Activated T-helper 1 cell treated with Interleukin-2 at 50 U/mL for 16 hours (primary cell): ENCODE data around the gene MAP4.
"Not testable (repeated sequence)": the region's sequence is repeated elsewhere in the genome, so short reads cannot be mapped to it uniquely, and the experiment has no call there.

Experiments
- DNase-seq: peaks from one replicate; pipeline ENCODE4 v3.0.0-alpha.2; 2020; ENCODE audit warnings: low read depth

Gene MAP4

DNA sequence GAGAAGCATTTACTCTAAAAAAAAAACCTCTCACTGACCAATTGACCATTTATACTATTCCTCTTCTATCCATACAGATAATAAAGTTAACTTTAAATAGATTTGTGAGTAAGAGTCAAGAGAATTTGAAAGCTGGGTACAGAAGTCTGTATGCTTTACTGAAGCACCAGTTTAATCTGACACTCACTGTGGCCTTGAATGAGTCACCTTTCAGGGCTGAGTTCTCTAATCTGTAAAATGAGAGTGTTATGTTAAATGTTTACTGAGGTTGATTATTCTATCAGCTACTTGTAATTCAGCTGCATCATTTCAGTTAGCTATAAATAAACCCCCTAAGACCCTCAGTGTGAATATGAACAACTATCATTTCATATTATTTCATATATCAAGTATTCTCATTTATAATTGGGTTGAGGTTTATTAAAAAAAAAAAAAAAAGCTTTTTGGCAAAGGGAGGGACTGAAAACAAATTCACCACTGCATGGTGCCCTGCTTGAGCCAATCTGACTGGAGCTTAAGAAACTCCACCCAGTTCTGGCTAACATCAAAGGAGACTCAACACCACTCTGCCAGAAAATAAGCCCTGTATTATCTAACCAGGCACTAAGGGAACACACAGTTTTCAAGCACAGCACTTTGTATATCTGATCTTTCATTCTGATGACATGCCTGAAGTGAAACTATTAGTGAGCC, 2.8 kb downstream of the MAP4 start:
- DNase-seq, result no peak

DNA sequence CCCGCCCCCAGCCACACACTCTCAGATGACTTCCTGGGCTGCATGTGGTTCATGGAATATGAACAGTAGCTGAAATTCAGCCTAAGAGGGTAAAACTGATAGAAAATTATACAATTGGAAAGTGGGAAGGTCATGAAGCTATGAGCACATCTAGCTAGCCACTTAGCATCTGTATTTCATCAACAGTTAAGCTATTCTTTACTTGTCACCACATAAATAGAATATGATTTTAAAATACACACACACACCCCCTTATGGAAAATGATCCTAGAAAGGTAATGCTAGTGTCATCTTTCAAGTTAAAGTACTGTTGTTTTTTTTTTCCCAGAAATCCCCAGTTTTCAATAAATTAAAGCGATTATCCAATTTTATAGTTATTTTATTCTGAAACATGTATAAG, 3.6 kb downstream of the MAP4 start:
- no peak for DNase-seq

DNA sequence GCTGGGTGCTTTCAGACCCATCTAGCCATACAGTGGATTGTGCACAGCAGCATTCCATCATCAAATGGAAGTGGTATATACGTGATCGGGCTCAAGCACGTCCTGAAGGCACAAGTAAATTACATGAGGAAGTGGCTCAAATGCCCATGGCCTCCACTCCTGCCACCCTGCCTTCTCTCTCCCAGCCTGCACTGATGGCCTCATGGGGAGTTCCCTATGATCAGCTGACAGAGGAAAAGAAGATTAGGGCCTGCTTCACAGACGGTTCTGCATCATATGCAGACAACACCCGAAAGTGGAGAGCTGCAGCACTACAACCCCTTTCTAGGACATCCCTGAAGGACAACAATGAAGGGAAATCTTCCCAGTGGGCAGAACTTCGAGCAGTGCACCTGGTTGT, 8.2 kb downstream of the MAP4 start:
- not testable (repeated sequence) for DNase-seq

DNA sequence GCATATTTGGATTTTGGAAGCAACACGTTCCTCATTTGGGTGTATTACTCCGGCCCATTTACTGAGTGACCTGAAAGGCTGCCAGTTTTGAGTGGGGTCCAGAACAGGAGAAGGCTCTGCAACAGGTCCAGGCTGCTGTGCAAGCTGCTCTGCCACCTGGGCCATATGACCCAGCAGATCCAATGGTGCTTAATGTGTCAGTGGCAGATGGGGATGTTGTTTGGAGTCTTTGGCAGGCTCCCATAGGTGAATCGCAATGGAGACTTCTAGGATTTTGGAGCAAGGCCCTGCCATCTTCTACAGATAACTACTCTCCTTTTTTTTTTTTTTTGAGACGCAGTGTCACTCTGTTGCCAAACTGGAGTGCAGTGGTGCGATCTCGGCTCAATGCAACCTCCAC, 8.9 kb downstream of the MAP4 start:
- DNase-seq, result not testable (repeated sequence)

DNA sequence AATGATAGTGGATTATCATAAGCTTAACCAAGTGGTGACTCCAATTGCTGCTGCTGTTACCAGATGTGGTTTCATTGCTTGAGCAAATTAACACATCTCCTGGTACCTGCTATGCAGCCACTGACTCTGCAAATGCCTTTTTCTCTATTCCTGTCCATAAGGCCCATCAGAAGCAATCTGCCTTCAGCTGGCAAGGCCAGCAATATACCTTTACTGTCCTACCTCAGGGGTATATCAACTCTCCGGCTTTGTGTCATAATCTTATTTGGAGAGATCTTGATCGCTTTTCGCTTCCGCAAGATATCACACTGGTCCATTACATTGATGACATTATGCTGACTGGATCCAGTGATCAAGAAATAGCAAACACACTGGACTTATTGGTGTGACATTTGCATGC, 9.4 kb downstream of the MAP4 start:
- DNase-seq, result not testable (repeated sequence)

DNA sequence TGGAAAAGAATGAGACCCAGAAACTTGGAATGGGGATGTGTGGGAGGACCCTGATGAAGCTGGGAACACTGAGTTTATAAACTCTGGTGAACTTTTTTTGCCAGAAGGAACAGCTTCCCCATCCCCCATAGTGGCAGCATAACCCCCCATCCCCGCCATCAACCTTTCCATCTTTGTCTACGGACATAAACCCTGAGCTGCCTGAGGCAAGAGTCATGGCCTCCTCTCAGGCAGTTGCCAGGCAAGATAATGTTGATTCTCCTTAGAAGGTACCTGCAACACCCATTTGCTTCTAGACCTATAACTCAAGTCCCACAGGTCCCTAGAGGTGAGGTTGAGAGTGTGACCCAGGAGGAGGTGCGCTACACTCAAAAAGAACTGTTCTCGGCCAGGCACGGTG, 11.5 kb downstream of the MAP4 start:
- no peak for DNase-seq

DNA sequence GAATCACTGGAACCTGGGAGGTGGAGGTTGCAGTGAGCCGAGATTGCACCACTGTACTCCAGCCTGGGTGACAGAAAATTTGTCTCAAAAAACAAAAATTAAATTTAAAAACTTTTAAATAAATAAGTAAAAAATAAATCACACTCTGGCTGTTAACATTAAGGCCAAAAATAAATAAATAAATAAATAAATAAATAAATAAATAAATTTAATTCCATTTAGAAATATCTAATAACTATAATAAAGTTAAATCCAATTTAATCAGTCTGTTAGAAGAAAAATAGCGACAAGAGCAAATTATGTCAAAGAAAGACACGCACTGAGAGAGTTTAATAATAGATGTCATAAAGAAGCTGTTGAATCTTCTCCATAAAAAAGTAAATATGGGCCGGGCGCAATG, 13.4 kb downstream of the MAP4 start:
- DNase-seq, result no peak

DNA sequence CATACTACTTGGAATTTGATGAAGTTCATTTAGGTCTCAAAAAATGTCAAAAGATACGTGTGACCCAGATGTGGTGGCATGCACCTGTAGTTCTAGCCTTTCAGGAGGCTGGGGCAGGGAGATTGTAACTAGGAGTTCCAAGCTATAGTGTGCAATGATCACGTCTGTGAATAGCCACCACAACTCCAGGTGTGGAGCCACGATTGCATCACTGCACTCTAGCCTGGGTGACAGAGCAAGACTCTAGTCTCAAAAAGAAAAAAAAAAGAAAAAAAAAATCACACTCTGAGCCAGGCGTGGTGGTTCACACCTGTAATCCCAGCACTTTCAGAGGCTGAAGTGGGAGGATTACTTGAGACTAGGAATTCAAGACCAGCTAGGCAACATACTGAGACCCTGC, 14.2 kb downstream of the MAP4 start:
- no peak for DNase-seq

DNA sequence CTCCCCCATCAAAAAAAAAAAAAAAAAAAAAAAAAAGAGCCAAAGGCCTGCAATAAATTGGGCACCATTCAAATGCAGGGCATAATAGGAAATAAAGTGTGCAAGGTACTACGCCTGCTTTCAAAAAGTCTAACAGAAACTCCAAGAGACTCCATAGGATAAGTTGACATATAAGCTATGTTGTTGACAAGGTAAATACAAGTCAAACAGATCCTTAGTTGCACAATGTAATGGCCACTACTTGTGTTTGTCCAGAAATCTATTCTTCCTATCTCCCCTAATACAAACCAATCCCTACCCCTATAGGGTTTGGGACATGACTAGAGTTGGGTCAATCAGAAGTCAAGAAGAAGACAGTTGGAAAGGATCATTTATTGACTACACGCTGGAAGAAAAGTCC, 16.0 kb downstream of the MAP4 start:
- DNase-seq, result no peak

DNA sequence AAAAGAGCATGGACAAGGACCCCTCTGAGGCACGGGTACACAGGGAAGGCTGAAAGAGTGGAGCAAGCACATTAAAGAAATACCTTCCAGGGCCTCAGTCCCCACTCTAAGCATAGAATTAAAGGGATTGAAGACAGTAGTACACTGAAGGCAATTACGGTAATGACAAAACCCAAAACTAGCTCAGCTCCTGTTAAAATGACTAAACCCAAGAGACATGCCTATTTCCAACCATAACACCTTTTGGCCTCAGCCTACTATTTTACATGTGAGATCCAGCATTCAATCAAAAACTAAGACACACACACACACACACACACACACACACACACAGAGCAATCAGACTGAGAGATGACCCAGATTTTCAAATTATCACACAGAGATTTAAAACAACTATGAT, 19.8 kb downstream of the MAP4 start:
- DNase-seq, result no peak

DNA sequence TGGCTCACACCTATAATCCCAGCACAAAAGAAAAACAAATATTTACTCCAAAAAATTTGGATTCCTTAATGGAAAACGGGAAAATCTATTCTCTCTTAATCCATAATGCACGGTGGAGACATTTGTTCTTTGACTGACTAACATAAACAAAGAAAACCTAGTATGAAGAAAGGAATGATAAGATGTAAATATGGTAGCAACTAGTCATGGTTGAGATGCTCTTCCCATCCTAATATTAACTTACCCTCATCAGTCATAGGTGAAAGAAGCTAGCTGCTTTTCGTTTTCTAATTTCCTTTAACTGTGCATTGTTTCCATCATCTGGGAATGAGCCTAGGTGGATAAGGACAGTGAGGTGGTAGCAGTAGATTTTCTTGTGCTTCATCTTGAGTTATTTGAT, 22.0 kb downstream of the MAP4 start:
- DNase-seq, result no peak

DNA sequence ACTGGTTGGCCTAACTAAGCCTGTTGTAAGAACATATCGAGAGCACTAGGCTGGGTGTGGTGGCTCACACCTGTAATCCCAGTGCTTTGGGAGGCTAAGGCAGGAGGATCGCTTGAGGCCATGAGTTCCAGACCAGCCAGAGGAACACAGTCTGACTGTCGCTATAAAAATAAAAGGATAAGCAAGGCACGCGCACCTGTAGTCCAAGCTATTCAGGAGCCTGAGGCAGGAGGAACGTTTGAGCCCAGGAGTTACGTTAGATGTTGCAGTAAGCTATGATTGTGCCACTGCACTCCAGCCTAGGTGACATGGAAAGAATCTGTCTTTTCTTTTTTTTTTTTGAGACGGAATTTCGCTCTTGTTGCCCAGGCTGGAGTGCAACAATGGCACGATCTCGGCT, 24.9 kb downstream of the MAP4 start:
- no peak for DNase-seq

DNA sequence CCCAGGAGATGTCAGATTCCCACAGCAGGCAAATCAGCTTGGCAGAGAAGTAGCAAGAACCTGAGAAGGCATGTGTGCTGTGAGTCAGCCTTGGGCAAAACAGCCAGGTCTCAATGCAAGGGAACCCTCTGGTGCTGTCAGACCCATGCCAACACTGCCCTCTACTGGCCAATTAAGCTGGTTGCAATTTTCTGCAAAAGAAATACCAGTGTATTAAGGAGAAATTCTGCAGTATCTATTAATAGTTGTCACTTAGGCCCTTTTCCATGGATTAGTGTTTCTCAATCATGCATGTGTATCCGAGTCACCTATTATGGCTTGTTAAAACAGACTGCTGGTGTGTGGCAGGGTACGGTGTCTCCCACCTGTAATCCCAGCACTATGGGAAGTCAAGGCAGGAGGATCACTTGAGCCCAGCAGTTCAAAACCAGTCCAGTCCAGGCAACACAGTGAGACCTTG, 26.2 kb downstream of the MAP4 start:
- DNase-seq, result peak; percentile 38

DNA sequence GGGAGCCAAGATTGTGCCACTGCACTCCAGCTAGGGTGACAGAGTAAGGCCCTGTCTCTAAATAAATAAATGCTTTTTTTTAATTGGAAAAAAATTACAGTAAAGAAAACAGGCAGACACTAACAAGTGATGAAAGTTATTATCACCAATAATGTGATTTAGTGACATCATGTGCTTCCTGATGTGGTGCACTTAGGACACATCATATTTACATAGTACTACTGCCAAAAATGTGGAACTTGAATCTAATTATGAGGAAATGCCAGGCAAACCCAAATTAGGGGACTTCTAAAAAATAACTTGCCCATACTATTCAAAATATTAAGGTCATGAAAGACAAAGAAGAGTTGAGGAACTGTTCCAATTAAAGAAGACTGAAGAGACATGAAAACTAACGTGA, 30.8 kb downstream of the MAP4 start:
- no peak for DNase-seq

DNA sequence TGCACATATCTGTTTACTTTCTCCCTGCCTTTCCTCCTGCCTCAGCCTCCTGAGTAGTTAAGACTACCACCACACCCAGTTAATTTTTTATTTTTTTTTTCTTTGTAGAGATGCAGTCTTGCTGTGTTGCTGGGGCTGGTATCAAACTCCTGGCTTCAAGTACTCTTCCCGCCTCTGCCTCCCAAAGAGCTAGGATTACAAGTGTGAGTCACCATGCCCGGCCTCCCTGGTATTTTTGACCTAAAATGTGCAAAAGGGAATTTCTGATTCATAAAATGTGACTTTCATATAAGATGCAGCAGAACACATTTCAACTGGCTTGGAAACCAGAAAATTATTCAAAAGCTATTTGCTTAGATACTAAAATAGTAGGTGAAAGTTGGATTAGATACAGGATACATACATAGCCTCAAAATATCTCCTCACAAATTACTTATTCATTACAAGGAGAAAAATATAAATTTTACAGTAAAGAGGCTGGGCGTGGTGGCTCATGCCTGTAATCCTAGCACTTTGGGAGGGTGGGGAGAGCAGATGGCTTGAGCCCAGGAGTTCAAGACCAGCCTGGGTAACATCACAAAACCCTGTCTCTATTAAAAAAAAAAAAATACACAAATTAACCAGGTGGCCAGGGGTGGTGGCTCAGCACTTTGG, 32.0 kb downstream of the MAP4 start:
- DNase-seq, result no peak

DNA sequence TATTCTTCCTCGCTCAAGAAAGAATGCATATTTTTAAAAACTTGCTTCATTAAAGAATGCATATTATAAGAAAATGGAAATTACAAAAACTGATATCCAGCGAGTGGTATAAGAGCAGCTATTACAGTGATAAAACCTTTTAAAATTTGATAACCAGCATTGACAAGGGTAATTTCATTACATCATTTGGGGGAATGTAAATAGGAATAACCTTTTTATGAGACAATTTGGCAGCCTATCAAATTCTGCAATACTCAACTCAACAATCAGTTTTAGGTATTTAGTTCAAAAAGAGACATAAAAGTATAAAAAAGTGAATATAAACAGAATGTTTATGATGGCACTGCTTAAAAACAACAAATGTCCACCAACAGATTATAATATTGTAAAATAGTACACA, 35.4 kb downstream of the MAP4 start:
- no peak for DNase-seq

DNA sequence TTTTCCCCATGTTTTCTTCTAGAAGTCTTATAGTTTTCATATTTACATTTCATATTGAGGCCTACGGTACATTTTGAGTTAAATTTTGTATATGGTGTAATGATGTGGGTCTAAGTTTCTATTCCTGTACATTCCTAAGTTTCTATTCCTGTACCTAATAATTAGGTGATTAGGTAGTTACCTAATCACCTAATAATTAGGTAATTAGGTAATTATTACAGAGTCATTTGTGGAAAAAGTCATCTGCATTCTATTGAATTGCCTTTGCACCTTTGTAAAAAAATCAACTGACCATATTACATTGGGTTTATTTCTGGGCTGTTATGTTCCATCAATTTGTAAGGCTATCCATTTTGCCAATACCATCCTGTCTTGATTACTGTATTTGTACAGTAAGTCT, 37.1 kb downstream of the MAP4 start:
- no peak for DNase-seq

DNA sequence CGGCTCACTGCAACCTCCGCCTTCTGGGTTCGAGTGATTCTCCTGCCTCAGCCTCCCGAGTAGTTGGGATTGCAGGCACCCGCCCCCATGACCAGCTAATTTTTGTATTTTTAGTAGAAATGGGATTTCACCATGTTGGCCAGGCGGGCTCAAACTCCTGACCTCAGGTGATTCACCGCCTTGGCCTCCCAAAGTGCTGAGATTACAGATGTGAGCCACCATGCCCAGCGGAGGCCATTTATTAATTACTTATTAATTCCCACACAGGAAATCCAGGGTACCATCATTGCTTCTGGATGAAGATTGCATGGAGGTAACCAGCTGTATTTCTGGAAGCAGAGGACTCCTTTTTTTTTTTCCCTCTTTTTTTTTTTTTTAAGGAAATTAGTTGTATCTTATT, 37.8 kb downstream of the MAP4 start:
- DNase-seq, result no peak

DNA sequence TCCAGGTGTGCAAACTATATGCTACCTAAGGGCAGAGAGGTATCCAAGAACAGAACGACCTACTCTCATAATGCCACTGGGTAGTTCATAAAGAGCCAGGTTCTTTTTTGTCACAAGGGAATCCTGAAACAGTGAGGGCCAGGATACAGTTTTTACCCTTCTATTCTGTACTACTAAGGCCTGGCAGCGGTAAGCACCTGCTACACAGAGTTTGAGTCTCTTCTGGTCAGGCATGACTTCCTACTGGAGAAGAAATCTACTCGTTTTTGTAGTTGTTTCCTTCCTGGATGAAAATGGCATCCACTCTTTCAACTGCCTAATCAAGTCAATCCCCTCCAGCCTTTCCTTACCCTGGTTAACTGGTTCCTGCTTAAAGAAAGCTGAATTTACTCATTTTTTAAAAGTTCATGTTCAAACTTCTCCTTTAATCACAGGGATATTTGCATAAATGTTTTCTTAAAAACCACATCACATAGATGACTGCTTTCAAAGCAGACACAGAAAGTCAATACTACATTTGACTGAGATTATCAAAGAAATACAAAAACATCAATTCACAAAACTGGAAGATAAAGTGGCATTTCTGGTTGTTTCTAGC, 40.0 kb downstream of the MAP4 start:
- DNase-seq, result no peak

DNA sequence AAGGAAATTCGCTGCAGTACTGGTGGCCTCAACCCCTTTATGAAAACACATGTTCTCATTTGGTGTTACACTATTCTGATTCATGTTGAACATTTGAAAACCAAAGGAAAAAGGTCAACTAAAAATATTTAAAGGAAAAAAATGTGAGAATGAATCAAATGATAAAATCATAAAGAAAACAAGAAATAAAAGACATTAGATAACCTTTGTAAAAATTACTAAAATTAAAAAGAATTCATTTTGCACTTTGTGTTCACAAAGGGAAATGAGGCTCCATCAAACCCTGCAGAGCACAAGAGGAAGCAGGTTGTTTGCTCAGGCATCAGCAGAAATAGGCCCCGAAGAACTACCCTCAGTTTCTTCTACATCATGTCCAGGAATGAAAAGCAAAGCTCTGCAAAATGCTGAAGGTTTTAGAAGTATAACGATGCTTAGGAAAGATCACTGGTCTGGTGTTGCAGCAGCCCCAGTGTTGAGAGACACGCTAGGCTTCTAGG, 41.2 kb downstream of the MAP4 start:
- no peak for DNase-seq

DNA sequence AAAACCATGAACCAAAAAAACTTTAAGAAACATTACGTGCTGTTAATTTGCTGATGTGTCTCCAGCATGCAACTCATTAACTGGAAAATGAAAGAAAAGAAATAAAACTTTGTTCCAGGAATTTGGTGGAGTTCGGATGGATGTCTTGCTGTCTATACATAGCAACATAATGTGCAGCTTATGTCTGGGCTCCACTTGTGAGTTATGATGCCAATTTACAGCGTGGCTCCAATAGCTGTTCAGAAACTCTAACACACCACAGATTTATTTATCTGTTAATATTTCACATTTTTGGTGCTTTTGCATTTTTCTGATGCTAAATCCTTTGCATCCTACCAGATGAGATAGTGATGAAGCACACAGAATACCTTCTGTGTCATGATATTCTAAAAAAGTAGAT, 45.1 kb downstream of the MAP4 start:
- no peak for DNase-seq

DNA sequence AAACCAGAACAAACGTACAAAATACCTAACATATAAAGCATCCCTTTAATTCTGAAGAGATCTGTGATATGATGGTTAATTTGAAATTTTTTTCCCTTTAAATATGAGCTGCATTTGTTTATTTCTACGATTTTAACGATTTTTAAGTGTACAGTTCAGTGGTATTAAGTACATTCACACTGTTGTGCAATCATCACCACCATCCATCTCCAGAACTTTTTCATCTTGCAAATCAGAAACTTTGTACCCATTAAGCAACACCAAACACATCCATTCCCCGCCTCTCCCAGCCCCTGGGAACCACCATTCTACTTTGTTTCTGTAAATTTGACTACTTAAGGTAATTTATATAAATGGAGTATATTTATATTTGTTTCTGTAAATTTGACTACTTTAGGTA, 51.5 kb downstream of the MAP4 start:
- no peak for DNase-seq

DNA sequence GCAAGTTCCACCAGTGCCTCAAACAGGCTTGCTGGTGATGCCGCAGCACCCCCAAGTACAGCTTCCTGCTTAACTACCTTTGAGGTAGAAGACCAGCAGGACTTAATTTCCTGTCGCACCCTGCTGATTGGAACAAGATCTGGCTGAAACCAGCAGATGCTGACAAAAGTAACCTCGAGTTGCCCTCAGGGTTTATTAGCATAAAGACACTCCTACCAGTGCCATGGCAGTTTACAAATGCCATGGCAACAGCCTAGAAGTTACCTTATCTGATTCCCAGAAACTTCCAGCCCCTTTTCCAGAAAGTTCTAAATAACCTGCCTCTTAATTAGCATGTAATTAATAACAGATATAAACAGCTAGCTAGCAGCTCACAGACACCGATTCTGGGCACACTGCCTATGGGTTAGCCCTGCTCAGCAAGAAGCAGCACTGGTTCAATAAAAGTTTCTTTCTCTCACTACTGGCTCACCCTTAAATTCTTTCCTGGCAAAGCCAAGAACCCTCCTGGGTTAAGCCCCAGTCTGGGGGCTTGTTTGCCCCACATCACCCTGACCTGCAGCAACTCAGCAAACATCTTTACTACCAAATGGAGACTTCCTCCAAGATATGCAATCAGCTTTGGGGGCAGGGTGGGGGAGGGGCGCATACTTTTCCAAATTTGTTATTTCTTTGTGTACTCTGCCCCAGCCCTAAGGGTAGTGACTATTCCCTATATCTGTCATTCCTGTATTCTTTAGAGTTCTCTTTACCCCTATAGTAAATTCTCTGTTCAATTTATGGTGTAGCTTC, 54.2 kb downstream of the MAP4 start:
- DNase-seq, result peak; percentile 1
